Activated CD4-positive, alpha-beta T cell treated with anti-CD3 and anti-CD28 coated beads, Interleukin-2, Interleukin-4, amounts not matched to agents 100 ng/mL and 50 ng/mL, durations not matched to agents 16 hours and 8 hours (primary cell): Measurements from ENCODE around the gene LAPTM4A.
"Not testable (repeated sequence)": the region's sequence is repeated elsewhere in the genome, so short reads cannot be mapped to it uniquely, and the experiment has no call there.

Source experiments
- DNase-seq: peaks from one replicate; pipeline ENCODE4 v3.0.0-alpha.2; 2020; ENCODE audit warnings: low spot score

Gene LAPTM4A

GRCh38 chr2:20050646-20051531, 539 bp downstream of the LAPTM4A start:
- peak; percentile 47 for DNase-seq

- DNase-seq = peak; percentile 35
These were observed 1.3 kb downstream of the LAPTM4A start for GRCh38 chr2:20050104-20050645.

- DNase-seq = no peak
These were observed 1.8 kb downstream of the LAPTM4A start for GRCh38 chr2:20049637-20050036.

GRCh38 chr2:20048488-20049448, 2.7 kb downstream of the LAPTM4A start:
- no peak for DNase-seq

- DNase-seq = not testable (repeated sequence)
These were observed 5.6 kb downstream of the LAPTM4A start for GRCh38 chr2:20045712-20046292.

GRCh38 chr2:20044778-20045177, 6.7 kb downstream of the LAPTM4A start:
- no peak for DNase-seq

- DNase-seq = no peak
These were observed 8.9 kb downstream of the LAPTM4A start for GRCh38 chr2:20042531-20042930.

- DNase-seq = no peak
These were observed 10.8 kb downstream of the LAPTM4A start for GRCh38 chr2:20040489-20041172.

GRCh38 chr2:20037660-20038059, 13.8 kb downstream of the LAPTM4A start:
- DNase-seq = no peak

- DNase-seq = no peak
These were observed 15.3 kb downstream of the LAPTM4A start for GRCh38 chr2:20035955-20036666.

GRCh38 chr2:20034821-20035220, 16.6 kb downstream of the LAPTM4A start:
- DNase-seq = no peak

- no peak for DNase-seq
These were observed 17.2 kb downstream of the LAPTM4A start for GRCh38 chr2:20034218-20034617.

- no peak for DNase-seq
These were observed 18.1 kb downstream of the LAPTM4A start for GRCh38 chr2:20033322-20033721.

GRCh38 chr2:20030224-20030623, 21.2 kb downstream of the LAPTM4A start:
- no peak for DNase-seq

GRCh38 chr2:20027705-20028434, 23.6 kb downstream of the LAPTM4A start:
- no peak for DNase-seq

- DNase-seq = no peak
These were observed 24.2 kb downstream of the LAPTM4A start for GRCh38 chr2:20027260-20027677.

- DNase-seq = no peak
These were observed 26.2 kb downstream of the LAPTM4A start for GRCh38 chr2:20025065-20025786.

GRCh38 chr2:20023688-20024087, 27.7 kb downstream of the LAPTM4A start:
- no peak for DNase-seq

- DNase-seq = no peak
These were observed 29.9 kb downstream of the LAPTM4A start for GRCh38 chr2:20021405-20022009.
